IPS-NIHi7 (cell line): ENCODE measurements around the gene RGS10.

Experiments
- DNase-seq: peaks from one replicate; pipeline ENCODE4 v3.0.0; 2012; ENCODE audit warnings: mixed read lengths; ENCODE audit errors: extremely low spot score

RGS10 gene

GRCh38 chr10:119518176-119518575, 24.3 kb downstream of the RGS10 start:
- no peak for DNase-seq

- no peak for DNase-seq
These were observed 25.0 kb downstream of the RGS10 start for GRCh38 chr10:119517235-119518141.

- DNase-seq: peak; percentile 54
These were observed 25.9 kb downstream of the RGS10 start for GRCh38 chr10:119516381-119517234.

GRCh38 chr10:119515511-119516045, 26.9 kb downstream of the RGS10 start:
- no peak for DNase-seq

- no peak for DNase-seq
These were observed 27.7 kb downstream of the RGS10 start for GRCh38 chr10:119514819-119515218.

- no peak for DNase-seq
These were observed 30.5 kb downstream of the RGS10 start for GRCh38 chr10:119511828-119512515.

- no peak for DNase-seq
These were observed 32.5 kb downstream of the RGS10 start for GRCh38 chr10:119509909-119510451.

GRCh38 chr10:119507115-119507514, 35.4 kb downstream of the RGS10 start:
- no peak for DNase-seq

GRCh38 chr10:119505588-119506315, 36.8 kb downstream of the RGS10 start:
- no peak for DNase-seq

- DNase-seq: no peak
These were observed 37.4 kb downstream of the RGS10 start for GRCh38 chr10:119505131-119505551.

- no peak for DNase-seq
These were observed 37.9 kb downstream of the RGS10 start for GRCh38 chr10:119504651-119505050.

GRCh38 chr10:119503821-119504220, 38.7 kb downstream of the RGS10 start:
- DNase-seq: no peak

GRCh38 chr10:119502618-119503155, 39.8 kb downstream of the RGS10 start:
- no peak for DNase-seq

GRCh38 chr10:119502209-119502608, 40.3 kb downstream of the RGS10 start:
- DNase-seq: no peak

- no peak for DNase-seq
These were observed 40.8 kb downstream of the RGS10 start for GRCh38 chr10:119501690-119502089.

GRCh38 chr10:119500821-119501220, 41.7 kb downstream of the RGS10 start:
- no peak for DNase-seq

- no peak for DNase-seq
These were observed 42.3 kb downstream of the RGS10 start for GRCh38 chr10:119500123-119500795.

GRCh38 chr10:119499677-119500002, 42.9 kb downstream of the RGS10 start:
- DNase-seq: no peak

GRCh38 chr10:119498889-119499676, 43.4 kb downstream of the RGS10 start:
- no peak for DNase-seq
